HuH-7.5 (cell line): Measurements from ENCODE around the gene CSRP1.
A peak's percentile ranks its signal among the peaks of the same experiment; 100 is the strongest.
"Not testable (repeated sequence)": the region's sequence is repeated elsewhere in the genome, so short reads cannot be mapped to it uniquely, and the experiment has no call there.

Experiments used
- DNase-seq: peaks from one replicate; pipeline ENCODE4 v3.0.0; 2011; ENCODE audit warnings: low spot score

Gene CSRP1

DNA sequence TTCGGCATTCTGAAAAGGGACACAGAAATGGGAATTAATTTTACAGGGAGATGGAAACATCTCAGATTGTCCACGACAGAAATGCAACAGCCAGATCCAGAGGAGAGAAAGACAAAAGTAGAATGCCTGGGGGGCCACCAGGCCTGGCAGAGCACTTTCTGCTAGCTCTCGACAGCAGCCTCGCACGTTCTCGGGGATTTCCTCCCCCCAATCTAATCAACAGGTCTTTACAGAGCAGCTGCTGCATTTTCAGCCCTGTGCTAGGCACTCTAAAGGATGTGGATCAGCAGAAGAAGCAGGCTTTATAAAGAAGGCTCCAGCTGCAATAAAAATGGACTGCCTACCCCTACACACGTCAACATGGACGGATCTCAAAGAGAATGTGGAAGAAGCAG lies 10.6 kb downstream of the CSRP1 start:
- DNase-seq = no peak

DNA sequence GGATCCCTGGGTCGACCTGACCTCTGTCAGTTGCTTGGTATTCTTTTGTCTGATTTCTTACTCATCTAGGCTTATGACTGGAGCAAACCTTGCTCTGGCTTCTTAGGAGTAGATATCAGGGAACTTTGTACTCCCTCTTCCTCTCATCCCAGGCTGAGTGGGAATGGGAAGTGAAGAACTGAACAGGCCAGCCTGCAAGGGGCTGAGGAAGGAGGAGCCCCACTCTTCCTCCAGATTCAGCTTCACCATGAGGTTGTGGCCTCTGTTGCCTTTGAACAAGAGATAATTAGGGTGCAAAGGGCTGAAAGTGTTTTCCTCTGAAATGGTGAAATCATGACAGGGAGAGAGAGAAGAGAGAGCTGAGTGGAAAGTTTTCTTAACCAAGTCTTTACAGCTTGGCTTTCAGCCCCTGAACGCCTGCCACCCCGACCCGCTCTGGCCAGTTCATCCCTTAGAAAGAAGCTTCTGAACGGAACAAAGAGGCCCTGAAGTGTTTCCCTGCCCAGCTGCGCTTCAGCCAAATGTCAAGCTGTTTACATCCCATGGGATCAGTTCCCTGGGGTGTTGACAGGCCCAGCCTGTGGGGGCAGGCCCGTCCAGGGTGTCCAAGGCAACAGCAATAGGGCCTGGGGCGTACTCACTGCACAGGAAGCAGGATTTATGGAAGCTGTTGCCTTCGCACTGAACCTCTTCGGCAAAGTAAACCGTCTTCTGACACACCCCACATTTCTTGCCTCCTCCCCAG lies 11.2 kb downstream of the CSRP1 start:
- DNase-seq = no peak

DNA sequence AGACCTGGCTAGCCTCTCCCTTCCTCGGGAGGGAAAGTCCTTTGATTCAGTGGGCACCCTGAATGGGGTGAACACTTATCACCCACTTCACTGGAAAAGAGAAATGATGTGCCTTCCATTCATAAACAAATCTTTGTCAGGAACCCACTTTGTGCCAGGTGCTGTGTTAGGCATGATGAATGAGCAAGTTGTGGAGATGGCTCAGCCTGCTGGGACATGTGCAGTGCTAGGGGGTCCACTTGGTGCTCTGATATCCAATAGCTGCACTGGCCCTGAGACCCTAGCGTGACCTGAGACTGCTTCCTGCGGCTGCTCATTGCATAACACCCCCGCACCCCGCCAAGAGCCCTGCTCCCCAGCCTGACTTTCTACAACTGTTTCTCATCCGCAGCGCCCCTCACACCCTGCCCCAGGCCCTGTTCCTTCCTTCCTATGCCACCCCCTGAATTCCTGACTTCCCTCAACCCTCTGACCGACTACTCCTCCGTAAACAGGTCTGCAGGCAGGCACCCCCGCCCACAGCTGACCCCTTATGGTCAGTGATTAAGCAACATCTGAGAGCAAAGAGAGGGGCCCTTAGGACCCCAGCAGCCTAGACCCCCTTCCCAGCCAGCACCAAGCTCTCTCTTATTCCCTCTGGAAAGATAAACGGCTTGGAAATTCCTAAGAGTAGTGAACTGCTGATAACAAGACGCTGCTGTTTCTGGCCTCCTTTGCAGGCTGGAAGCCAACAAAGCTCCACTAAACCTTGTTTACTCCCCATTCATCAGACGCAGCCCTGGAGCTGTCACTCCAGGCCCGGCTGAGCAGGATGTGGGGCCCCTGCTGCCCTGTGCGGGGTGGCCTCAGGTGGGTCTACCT lies 12.9 kb downstream of the CSRP1 start:
- no peak for DNase-seq

DNA sequence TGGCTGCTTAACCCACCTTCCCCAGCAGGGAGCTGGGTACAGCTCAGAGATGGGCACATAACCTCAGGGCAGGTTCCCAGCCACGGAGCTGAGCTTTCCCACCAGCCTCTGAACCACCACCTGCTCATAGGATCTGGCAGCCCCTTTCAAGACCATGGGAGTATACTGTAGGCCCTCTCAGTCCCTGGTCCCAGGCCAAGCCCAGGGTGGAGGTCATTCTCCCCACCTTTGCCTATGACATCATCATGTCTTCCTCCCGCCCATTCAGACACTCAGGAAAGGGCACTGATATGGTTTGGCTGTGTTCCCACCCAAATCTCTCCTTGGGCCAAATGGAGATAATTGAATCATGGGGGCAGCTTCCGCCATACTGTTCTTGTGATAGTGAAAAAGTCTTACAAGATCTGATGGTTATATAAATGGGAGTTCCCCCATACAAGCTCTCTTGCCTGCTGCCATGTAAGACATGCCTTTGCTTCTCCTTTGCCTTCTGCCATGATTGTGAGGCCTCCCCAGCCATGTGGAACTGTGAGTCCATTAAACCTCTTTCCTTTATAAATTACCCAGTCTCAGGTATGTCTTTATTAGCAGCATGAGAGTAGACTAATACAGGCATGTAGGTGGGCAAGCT lies 13.8 kb downstream of the CSRP1 start:
- DNase-seq = not testable (repeated sequence)

DNA sequence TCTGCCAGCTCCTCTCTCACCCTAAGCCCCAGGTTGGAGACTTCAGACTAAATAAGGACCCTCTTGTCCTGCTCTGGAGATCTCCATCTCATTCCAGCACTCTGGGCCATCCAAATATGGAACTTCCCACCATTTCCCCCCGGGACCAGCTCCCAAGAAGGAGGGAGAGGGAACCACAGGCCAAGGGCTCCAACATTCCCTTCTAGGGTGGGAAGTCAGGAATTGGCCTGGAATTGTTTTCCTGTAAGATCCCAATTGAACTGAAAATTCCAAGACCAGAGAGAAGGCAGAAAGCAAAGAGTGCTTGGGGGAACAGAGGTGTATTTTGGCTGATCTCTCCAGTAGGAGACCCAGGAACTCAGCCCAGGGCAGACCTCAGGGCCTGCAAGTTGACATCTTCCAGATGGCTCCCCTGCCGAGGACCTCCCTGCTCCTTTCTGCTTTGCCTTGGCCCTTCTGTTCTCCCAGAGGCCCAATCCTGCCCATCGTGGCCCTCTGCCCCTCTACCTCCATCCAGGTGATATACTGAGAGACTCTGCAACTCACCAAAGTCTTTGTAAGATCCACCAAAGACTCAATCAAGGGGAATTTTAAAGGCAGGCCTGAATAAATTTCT lies 14.9 kb downstream of the CSRP1 start:
- no peak for DNase-seq

DNA sequence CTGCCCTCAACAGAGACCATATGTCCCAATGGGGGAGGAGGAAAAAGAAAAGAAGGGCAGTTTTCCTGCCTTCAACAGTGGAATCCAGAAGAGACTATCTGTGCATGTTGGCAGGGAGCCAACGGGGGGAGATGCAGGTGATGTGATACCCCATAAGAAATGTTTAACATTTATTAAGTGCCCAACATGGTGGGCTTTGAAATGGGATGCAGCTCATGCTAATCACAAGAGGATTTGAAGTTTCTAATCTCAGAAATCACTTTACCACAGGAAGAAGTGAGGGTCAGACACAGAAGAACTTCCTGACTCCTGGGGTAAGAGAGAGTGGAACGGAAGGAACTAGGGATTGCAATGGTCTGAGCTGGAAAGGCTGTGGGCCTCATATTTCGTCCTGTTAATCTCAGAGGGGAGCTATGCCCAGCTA lies 16.2 kb downstream of the CSRP1 start:
- DNase-seq = no peak

DNA sequence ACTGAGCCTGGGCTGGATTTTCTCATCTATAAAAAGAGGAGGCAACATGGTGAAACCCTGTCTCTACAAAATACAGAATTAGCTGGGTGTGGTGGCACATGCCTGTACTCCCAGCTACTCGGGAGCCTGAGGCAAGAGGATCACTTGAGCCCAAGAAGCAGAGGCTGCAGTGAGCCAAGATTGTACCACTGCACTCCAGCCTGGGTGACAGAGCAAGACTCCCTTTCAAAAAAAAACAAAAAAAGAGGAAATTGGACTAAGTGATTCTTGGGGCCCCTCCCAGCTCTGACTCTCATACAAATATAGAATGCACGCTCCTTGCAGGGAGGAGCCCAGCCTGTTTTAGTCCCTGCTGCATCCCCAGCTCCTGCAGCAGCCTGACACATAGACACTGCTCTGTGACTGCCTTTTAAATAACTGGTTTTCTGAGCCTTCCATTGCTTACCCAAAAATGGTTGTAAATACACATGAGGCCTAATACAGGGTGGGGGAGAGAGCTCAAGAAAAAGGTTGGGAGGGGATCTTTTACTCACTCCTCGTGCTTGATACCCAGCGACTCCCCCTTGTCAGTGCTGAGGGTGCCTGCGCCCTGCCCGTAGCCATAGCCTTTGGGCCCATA lies 17.2 kb downstream of the CSRP1 start:
- no peak for DNase-seq

DNA sequence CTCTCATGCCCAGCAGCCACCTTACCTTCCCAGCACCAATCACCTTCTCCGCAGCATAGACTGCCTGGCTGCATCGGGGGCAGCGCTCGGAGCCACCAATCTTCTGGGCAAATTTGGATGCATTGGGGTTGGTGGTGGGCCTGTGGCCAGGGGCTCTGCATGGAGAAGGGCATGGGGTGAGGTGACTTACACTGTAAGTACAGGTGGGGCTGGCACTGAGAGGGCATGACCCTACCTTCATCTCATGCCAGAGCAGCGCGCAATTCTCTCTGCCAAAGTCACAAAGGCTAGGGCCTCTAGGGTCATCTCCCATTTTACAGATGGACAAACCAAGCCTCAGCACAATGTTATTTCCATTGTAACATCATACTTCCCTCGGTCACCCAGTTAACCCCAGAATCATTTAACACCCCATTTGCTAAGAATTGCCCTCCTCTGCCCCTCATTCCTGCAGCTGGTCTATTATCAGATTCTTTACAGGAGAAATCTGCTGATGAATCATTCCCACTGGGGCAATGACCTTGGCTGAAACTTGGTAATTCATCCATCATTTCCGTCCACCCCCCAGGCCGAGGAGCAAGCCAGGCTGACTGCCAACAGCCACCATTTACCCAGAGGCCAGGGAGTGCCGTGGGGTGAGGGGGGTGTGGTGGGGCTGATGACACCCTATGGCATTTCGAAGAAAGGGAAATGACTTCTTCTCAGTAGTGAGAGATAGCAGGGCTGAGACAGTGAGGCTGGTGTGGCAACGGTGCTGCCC lies 17.9 kb downstream of the CSRP1 start:
- DNase-seq = no peak

DNA sequence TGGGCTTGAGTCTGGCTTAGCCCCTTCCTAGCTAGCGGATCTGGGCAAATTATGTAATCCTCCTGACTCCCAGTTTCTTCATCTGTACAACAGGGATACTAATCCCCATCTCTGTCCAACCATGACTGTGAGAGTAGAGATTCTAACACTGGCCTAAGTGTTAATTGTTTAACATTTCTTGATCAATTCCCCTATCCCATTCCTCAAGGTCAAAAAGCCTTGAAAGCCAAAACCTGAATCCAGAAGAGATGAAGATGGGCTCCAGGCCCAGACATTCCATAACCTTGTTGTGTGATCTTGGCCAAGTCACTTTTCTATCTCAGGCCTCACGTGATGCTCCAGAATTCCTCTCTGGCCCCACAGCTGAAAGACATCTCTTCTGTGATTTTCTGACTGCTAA lies 19.2 kb downstream of the CSRP1 start:
- DNase-seq = no peak

DNA sequence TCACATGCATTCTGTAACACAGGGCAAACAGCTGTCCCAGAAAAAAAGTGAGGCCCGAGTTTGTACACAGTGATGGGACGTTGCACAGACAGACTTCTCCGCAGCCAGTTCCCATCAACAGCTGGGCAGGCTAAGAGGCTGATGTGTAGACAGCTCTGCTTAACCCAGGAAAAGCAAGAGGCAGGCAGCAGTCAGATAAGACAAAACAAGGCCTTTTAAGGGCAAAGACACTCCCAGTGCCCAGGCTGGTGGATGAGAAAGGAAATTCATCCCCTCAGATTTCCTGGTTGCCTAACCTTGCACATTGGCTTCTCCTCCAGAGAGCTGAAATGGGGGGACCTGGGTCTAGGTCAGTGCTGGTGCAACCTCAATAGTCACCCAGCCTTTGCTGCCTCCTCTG lies 20.7 kb downstream of the CSRP1 start:
- DNase-seq = no peak

DNA sequence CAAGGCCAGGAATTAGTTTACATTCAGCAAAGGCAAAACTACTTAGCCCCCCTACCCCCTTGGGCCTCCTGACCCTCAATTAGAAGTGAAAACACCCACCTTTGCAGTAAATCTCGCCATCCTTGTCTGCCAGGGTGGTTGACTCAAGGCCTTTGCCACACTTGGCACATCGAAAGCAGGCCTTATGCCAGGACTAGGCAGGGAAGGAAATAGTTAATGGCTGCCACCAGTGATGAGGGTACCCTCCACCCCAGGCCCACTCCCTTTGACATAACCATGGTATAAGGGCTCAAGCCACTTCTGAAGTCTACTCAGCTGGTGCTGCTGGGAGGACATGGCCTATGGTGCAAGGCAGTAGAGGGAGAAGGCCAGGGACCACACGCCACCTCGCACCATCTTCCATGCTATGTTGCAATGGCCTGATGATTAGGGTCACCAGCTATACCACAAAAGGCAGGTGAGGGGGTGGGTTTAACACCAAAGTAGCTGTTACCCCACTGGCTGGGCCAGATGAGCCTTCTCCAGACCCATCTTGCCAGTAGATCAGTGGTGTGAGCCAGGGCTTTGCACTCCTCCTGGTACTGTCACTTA lies 21.6 kb downstream of the CSRP1 start:
- no peak for DNase-seq

DNA sequence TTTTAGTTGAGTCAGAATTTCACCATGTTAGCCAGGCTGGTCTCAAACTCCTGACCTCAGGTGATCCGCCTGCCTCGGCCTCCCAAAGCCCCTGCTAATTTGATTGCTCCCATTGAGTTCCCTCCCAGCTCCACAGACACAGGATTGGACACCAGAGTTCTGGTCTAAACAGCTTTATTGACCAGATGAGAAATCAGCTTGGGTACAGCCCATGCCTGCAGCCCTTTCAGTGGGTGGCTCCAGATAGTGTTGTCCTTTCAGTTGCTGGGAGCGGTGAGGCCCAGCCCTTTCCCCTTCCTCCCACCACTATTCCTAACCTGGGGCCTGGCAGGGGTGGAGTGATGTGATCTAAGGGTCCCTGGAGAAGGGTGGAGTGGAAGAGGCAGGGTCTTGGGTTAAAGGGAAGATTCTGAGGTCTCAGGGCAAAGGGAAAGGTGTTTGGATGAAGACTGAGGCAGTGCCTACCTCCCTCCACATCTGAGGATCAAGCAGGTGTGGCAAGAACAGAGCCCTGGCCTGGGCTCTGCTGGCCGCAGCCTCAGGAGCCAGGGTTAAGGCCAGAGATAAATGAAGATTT lies 23.5 kb downstream of the CSRP1 start:
- DNase-seq = no peak

DNA sequence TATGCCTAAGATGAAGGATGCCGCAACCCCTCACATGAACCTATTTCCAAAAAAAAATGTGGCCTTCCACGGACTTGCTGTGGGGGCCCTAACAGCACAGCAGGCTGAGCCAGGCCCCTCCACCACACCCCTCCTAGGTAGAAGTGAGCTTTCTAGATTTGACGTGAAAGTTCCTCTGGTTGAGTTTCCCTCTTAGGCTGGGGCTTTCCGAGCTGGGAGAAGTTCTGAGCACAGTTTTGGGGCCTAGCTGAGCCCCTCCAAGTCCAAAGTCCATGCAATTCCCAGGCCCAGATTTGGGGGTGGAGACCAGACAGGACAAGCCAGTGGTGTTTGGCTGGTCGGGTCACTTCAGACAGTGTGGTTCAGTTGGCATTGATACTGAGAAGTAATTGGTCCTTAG lies 24.2 kb downstream of the CSRP1 start:
- no peak for DNase-seq

DNA sequence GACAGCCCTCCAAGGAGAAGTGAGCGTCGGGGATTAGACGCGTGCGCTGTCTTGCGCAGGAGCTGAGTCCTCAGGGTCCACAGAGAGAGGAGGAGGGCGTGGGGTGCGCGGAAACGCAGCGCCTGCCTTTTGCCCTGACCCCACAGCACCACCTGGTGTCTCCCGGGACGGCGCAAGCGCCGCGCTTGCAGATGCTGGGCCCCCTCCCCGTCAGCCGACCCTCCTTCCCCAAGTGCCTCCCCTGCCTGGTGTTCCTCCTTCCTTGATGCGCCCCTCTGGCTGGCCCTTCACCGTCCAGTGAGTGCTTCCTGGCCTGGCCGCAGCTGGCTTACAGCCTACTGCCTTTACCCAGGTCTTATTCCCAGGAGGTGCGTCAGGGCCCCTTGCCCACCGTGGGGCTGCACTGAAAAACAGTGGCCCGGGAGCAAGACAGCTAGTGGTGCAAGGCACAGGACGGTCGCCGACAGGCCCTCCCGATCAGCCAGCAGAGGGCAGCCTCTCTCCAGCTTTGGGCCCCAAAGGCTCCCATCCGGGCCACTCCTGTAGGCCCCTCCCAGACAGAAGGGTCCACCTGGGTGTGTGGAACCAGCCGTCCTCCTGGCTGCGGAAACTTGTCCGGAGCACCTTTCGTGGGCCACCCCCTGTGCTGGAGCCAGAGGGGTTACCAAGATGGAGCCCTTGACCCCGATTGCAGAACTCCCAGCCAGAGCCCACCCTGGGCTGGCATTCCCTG lies 25.0 kb downstream of the CSRP1 start:
- DNase-seq = peak; percentile 89

DNA sequence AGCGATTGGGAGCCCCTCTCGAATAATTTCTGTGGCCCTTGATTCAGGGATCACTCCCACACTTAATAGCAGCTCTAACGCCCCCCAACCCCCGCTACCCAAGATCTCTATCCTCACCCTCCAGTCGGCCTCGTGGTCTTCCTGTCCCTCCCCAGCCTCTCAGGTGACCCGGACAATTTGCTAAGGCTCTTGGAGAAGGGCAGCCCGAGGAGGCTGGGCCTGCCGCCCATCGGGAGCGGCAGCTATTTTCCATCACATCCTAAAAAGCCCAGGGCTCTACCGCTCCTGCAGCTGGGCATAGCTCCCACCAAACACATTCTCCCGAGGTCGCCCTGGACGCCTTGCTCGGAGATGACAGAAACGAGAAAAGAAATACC lies 25.9 kb downstream of the CSRP1 start:
- no peak for DNase-seq

DNA sequence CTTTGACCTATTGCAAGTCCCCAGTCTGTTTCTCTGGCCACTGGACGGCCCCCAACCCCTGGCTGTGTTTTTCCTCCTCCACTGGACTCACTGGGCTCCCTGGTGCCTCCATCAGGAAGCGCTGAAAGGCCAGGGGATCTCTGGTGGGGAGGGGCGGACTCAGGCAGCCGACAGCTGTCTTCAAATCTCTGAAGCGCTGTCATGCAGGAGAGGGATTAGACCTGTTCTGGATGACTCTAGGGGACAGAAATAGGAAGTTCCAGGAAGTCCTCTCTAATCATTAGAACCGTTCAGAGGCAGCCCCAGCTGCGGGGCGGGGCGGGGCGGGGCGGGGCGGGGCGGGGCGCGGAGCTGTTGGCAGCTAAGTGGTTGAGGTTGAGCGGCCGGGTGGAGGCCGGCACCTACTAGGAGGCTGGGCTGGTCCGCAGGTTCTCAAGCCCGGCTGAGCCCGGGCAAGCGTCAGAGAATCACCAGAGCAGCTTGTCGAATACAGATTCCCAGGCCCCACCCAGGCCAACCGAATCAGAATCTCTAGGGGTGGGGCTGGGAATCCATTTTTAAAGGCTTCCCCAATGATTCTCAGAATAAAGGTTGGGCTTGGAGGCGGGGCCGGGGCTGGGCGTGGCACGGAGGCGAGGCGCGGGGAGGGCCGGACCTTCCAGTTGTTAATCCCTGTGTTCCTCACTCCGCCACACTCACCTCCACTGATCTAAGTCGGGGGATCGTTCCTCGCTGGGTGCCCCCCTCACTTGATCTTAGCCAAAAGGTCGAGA lies 26.5 kb downstream of the CSRP1 start:
- DNase-seq = peak; percentile 82

DNA sequence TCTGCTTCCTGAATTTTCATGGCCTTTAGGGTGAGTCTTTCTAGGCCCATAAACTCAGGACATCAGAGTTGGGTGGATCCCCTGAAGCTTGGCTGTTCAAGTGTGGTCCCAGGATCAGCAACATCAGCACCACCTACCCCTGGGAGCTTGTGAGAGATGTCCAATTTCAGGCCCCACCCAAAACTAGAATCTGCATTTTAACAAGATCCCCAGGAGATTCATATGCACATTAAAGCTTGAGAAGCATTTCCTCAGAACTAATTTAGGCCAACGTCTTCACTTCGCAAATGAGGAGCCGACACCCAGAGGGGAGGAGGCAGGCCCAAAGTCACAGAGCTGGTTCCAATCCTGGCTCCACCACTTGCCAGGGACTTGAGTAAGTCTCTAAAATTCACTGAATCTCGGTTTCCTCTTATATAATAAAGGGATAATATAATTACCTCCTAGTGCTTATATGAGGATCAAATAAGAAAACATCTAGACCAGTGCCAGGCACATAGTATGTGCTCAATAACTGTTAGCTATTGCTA lies 27.7 kb downstream of the CSRP1 start:
- no peak for DNase-seq

DNA sequence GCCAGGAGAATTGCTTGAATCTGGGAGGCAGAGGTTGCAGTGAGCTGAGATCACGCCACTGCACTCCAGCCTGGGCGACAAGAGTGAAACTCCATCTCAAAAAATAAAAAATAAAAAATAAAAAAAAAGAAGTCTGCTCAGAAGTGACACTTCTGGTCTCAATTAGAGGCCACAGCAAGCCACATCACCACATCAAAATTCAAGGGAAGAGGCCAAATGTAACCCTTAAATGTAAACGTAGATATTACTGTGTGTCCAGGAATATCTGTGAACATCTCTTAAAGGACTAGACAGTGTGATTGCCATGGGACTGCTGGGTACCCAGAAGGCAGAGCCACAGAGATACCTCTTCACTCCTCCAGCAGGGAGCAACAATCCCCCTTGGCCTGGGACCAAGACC lies 28.3 kb downstream of the CSRP1 start:
- not testable (repeated sequence) for DNase-seq
